ENCODE measurements around the gene GDPD5. TPM values are rescaled to one million over a fixed set of nuclear protein-coding genes. Genes with fewer than 3 reads are reported as not detected.

The GDPD5 gene
- total and polyA plus RNA-seq, 2 donors (not counting 3 experiments of a cell fraction or from before 2014, with no cell fraction given) = 60.2 to 79.2 TPM

DNA sequence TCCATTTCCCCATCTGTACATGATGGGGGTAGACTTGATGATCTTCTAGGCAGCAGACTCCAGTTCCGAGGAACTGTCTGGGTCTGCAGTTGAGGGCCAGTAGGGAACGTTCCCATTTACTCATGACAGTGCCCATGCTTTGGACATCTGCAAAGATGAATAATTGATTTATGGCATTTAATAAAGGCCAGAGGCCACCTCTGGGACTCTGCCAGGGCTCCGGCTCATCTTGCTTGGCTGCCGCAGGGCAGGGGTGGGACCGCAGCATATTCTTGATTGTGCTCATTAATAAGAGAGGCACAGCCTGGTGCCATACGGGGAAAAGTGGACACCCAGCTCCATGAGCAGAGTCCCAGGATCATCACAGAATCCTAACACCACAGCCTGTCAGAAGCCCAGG is 64.6 kb downstream of the GDPD5 start:
- no peak overlapping the region for H3K4me3 ChIP-seq (replicated peaks in 1 of 3; ENCODE audit: insufficient read depth in 1 of 3, low read depth in 1 of 3, low read length in 3 of 3)
- no peak overlapping the region for H3K27ac ChIP-seq (ENCODE audit: insufficient read depth, low read depth, low read length)
- POLR2A ChIA-PET = no interaction called here
- intact Hi-C loops (cut with micrococcal nuclease) = no loop called here
- H3K4me1 ChIP-seq (ENCODE audit: control insufficient read depth, extremely low read depth, insufficient read depth, low read length) = peaks cover 43% of the 10 kb centered on the region
- no peaks in the 10 kb centered on the region for H3K9me1 ChIP-seq (replicated peaks; ENCODE audit: control insufficient read depth, extremely low read depth, insufficient read depth, low read length)
- H4K20me1 ChIP-seq (replicated peaks; ENCODE audit: control insufficient read depth, extremely low read depth, insufficient read depth, low read length) = no peaks in the 10 kb centered on the region
- no peaks in the 10 kb centered on the region for H3K27me3 ChIP-seq (ENCODE audit: control insufficient read depth in 2 of 2, insufficient read depth in 2 of 2, low read length in 2 of 2)
- no peak overlapping the region for H2AFZ ChIP-seq (ENCODE audit: low read depth, low read length)
- H3K9ac ChIP-seq (replicated peaks; ENCODE audit: extremely low read depth, insufficient read depth, low read length) = no peak overlapping the region
- H3K4me2 ChIP-seq (ENCODE audit: insufficient read depth, low read length) = no peak overlapping the region
- H3K79me2 ChIP-seq (ENCODE audit: control insufficient read depth, insufficient read depth, low read length) = no peaks in the 10 kb centered on the region
- peaks cover 0 to 8% of the 10 kb centered on the region in 2 experiments for H3K36me3 ChIP-seq (ENCODE audit: control insufficient read depth in 2 of 2, extremely low read depth in 1 of 2, insufficient read depth in 2 of 2, low read length in 2 of 2)
- dilution Hi-C loops (cut with MboI; ENCODE audit: extremely low pct_ligation_motif_present, low sequenced_read_pairs) = no loop called here
- no peak for TF ChIP-seq FOS (IDR thresholded peaks at IDR 0.05; ENCODE audit: borderline replicate concordance, insufficient read depth, low read length)
- TF ChIP-seq EZH2 (IDR thresholded peaks at IDR 0.05; ENCODE audit: borderline replicate concordance, low read depth, low read length, severe bottlenecking) = no peak
- no peak for TF ChIP-seq CTCF (IDR thresholded peaks at IDR 0.05; ENCODE audit: extremely low read depth in 1 of 2, insufficient read depth in 1 of 2, low read depth in 1 of 2, low read length in 2 of 2)
- TF ChIP-seq MAX (IDR thresholded peaks at IDR 0.05; ENCODE audit: insufficient read depth, insufficient read length) = no peak
- TF ChIP-seq JUN (IDR thresholded peaks at IDR 0.05; ENCODE audit: borderline replicate concordance, insufficient read depth, insufficient read length, low read depth) = no peak
- TF ChIP-seq POLR2AphosphoS5 (IDR thresholded peaks at IDR 0.05; ENCODE audit: insufficient read depth, low read depth, low read length) = no peak
- no peak for TF ChIP-seq MYC (IDR thresholded peaks at IDR 0.05; ENCODE audit: low read depth, low read length)
- no peak for TF ChIP-seq POLR2A (IDR thresholded peaks at IDR 0.05; ENCODE audit: low read depth, low read length)
- no peak for TF ChIP-seq GATA2 (IDR thresholded peaks at IDR 0.05; ENCODE audit: insufficient read depth, insufficient read length, low read depth, low read length)
- DNase-seq (ENCODE audit: low read depth, low spot score) = no peak
- FAIRE-seq = no peak
- CTCF ChIA-PET = interaction anchor here (1.1 to 1.3 kb wide), 2 partner anchors 10 to 67 kb away, joined by 4 to 7 read pairs; no protein-coding TSS in a partner anchor
- H3K9me3 ChIP-seq (replicated peaks; ENCODE audit: control insufficient read depth, insufficient read depth, low read length) = no peaks in the 10 kb centered on the region
- no TSS peak for BruUV-seq (replicated peaks)

Data from endothelial cell of umbilical vein (primary cell).